Medulla oblongata (tissue), 1 donor: ENCODE measurements around the gene PTF1A.

Experiments
- DNase-seq: peaks from one replicate; pipeline ENCODE4 v3.0.0-alpha.2; 2015; ENCODE audit errors: extremely low spot score

PTF1A gene

DNA sequence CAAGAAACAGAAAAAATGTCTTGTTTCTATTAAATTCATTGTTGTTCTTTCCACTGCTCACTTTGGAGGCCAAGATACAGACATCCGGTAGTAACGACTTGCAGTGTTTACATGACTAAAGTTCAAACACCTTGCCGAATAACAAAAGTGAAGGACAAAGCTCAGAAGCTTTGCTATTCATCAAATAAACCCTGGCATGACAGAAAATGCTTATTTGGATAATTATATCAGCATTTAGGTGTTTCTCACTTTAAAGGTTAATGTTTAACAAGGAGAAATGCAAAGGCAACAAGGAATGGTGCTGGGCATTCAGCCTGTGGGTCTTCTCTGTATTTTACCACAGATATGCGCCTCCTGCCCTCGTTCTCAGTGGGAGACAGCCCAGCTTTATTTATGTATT, 5.4 kb upstream of the PTF1A start:
- DNase-seq, result no peak

DNA sequence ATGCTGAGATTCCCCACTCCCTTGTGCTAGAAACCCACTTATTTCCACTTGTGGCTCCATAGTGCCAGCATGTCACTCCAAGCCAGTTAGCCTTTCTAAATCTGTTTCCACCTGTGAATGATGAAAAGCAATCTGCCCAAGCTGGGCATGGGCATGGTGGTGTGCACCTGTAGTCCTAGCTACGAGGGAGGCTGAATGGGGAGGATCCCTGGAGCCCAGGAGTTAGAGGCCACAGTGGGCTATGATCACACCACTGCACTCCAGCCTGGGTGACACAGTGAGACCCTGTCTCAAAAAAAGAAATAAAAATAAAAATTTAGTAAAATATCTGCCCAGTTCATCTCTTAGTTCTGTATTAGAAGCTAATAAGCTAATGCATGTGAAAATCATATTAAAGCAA, 5.0 kb upstream of the PTF1A start:
- DNase-seq, result no peak

DNA sequence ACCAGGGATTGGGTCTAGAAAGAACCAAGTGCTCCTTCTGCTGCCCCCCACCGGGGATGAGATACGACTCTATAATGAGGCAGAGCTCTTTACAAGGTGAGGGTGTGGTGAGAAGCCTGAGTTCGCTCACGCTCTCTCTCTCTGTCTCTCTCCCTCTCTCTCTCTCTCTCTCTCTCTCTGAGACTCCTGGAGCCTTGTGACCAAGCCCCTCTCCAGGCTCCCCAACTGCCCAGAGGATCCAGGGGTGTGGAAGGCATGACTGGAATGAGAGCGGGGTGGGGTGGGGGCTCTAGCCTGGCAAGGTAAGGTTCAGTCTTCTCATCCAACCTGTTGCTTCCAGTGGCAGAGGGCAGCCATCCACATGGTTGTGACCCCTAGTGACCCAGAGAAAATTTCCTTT, 3.1 kb upstream of the PTF1A start:
- DNase-seq, result no peak

DNA sequence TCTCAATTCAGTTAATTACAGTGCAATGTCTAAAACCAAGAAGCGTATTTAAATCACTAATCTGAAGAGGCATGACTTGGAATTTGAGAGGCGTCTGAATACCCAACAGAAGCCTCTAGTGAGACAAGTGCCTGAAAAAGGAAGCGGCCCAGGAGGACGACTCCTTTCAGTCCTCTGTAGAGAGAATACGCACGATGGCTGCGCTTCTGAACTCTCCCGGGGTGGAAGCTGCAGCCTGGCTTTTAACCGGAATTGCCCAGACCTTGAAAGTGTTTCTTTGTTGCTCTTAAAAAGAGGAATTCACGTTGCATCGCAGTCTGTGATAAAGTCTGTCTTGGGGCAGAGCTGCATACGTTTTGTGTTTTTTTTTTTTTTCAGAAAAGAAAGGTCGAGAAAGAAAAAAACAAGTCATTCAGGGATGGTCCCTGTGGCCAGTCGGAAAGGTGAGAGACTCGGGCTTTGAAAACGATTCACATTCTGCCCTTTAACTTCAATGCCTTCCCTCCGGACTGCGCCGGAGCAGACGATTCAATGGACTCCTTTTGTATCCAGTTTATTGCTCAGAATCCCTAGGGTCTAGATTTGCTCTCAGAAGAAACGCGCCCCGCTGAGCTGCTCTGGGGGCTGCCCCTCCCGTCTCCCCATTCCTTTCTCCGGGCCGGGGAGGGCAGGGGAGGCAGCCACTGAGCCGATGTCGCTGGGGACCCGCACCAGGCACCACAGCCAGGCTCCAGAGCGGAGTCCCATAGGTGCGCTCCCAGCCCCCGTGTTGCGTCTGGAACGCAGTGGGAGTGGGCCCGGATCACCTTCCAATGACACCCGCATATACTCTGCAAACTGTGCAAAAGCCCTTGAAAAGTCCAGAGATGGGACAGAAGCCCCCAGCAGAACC, 994 bp upstream of the PTF1A start:
- no peak for DNase-seq

DNA sequence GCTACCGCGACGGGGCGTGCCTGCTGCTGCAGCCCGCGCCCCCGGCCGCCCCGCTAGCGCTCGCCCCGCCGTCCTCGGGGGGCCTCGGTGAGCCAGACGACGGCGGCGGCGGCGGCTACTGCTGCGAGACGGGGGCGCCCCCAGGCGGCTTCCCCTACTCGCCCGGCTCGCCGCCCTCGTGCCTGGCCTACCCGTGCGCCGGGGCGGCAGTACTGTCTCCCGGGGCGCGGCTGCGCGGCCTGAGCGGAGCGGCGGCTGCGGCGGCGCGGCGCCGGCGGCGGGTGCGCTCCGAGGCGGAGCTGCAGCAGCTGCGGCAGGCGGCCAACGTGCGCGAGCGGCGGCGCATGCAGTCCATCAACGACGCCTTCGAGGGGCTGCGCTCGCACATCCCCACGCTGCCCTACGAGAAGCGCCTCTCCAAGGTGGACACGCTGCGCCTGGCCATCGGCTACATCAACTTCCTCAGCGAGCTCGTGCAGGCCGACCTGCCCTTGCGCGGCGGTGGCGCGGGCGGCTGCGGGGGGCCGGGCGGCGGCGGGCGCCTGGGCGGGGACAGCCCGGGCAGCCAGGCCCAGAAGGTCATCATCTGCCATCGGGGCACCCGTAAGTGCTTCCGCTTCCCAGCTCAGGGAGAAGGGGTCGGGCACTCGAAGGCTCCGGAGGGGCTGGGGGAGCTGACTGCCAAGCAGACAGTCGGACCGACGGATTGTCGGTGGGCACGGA, 761 bp downstream of the PTF1A start:
- no peak for DNase-seq

GRCh38 chr10:23193435-23194074, 1.4 kb downstream of the PTF1A start:
- DNase-seq, result no peak

DNA sequence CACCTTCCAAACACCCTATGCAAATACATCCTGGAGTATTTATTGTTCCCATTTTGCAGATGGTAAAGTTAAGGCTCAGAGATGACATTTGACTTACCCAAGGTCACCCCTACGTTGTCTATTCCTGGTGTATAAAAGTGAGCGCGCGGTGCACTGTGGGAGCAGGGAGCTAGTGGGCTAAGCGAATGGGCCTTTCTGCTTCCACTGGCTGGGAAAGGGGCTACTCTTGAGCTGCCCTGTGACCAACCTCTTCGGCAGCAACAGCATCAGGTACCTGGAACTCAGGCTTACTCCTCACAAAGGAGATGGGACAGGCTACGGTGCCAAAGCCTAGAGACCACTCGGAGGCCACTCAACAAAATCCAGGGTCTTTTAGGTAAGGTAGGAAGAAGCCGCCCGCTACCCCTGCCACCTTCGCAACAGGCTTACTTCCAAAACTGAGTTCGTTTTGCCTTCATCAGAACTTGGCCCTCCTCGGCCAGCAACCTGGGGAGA, 2.4 kb downstream of the PTF1A start:
- DNase-seq, result no peak

DNA sequence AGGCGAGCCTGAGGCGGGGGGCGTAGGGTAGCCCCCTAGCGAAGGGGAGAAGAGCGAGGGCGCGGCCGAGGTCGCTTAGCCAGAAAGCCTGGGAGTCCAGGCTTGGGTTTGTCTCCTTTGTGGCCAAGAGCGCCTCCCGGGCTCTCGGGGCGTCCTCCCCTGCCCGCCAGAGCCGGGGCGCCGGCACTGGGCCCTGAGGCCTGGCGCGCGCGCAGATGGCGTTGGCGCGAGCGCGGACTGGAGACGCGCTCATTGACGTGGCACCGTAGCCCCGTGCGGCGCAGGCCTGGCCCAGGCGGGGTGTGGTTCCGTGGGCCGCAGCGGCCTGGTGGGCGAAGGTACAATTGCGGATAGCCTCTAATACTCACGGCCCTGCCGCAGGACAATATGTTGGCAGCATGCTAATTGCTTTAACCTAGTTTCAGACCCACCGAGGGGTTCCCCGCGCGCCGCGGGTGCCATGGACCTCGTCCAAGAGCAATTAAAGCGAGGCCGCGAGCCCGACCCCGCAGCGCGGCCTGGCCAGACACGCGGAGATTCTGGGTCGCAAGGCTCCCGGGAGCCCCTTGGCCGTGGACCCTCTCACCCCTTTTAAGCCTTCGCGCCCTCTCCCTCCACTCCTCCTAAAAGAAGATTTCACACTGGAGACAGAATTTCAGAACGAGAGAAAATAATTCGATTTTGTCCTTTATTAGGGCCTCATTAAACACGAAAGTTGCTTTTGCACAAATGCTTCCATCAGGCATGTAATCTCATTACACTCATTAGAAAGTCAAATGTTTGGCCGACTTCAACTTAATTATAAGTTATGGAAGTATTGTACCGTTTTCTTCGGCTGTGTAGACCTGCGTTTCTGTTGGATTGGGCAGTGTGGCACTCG, 3.1 kb downstream of the PTF1A start:
- no peak for DNase-seq

DNA sequence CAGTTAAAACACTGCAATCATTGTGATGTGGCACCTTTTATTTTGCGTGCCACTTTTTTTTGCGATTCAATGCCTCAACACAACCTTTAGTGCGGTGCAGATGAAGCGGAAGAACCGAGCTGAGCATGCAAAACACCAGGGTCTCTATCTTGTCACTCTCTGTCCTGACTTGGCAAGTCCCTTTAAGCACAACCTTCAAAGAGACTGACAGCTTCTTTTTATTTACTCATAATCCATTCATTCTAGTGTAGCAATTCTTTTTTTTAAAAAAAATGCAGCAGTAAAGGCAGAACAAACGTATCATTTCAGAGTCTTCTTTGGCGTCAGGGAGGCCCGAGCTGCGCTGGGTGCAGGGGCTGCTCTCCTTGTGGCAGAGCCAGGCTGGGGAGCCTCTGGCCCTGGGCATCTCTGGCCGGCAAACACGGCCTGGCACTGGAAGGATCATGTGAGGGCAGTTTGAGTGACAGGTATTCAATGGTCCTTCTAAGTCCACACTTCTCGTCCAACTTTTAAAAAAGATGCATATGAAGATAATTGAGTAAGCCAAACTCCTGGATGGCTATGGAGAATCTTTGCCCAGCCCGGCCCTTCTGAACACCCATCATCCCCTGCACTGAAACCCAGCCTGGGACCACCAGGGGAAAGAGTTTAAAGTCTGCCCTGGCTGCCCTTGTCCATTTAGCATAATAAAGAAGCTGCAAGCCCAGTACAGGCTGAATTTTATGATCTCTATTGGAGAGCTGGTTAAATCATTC, 3.9 kb downstream of the PTF1A start:
- DNase-seq, result no peak

- no peak for DNase-seq
Observed at GRCh38 chr10:23196915-23197314, 4.8 kb downstream of the PTF1A start.

- no peak for DNase-seq
Observed at GRCh38 chr10:23197416-23197861, 5.3 kb downstream of the PTF1A start.

GRCh38 chr10:23198610-23198939, 6.5 kb downstream of the PTF1A start:
- no peak for DNase-seq

DNA sequence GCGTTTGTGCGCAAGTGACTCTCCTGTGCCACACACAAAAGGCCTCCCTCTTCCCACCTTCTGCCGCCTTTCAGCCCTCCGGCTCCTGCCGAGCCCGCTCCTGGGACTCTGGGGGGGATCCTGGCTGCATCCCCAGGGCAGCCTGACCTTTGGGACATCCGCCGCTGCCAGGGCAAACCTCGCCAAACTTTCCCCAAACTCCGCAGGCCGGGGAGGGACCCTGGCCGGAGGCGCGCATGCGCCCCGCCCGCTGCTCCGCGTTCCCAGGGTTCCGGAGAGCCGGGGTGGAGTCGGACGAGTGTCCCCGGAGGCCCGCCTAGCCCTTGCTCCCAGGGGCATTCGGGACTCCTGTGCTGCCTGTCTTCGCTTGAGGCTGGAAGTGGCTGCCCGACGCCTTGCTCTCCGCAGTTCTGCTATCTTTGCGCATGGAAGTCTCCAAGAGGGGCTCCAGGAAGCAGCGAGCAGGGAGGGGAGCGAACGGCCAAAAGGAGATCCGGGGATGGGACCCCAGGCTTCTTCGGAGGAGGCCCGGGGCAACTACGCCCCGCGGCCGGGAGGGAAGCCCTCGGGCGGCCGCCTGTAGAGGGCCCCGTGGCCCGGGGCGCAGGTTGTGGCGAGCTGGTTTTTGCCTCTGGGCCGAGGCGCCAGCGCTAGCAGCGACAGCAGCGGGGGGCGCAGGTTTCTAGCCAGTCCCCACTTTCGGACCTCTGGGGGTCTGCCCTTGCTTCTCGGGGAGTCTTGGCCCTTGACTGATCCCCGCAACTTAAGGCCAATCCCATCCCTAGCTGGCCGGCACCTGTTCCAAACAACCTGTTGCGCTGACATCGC, 7.0 kb downstream of the PTF1A start:
- DNase-seq, result no peak

DNA sequence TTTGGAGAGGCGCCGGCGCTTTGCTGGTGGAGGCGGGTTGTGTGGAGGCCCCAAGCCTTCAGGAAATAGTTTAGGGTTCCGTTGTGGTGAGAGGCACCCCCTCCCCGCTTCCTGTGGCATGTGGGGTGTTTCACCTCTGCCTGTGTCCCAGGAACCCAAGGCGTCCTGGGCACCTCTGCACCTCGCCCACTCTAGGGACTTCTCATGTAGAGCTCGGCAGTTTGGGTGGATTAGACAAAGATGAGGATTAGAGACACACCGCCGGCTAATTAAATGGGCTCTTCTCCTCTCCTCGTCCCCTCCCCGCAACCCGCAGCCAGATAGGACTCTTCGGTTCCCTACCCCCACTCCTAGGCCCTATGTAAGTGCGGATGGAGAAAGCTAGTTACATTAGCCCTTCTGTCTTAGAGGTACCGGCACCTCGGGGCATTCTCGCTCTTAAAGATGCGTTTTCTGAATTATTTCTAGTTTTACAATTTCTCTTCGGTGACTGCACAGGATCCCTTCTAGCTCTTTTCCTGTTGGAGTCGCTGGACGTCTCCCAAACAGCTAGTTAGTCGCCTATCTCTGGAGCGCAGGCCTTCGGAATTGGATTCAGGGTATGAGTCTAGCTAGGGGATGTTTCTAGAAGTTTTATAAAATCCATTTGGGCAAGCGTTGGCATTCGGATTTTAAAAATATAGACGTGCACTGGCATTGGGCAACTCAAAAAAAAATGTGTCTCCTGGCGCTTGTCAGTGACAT, 7.8 kb downstream of the PTF1A start:
- no peak for DNase-seq

- DNase-seq, result no peak
Observed at GRCh38 chr10:23200586-23200985, 8.5 kb downstream of the PTF1A start.

GRCh38 chr10:23200997-23201652, 9.0 kb downstream of the PTF1A start:
- DNase-seq, result no peak

DNA sequence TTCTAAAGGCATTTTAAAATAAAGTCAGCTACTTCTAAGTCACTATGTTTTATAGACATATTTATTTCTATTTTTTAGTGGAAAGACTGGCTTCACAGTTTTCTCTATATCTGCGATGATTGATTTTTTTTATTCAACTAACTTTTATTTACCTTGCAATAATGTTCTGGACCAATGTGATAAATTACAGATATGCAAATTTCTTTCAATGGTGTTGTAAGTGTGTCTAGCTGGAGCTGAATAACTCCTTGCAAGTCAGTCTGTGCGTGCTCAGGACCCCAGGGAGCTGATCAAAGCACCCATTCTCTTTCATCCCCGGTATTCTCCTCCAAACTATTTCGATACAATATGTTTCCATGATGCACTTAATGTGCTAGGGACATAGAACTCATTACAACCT, 9.7 kb downstream of the PTF1A start:
- no peak for DNase-seq

DNA sequence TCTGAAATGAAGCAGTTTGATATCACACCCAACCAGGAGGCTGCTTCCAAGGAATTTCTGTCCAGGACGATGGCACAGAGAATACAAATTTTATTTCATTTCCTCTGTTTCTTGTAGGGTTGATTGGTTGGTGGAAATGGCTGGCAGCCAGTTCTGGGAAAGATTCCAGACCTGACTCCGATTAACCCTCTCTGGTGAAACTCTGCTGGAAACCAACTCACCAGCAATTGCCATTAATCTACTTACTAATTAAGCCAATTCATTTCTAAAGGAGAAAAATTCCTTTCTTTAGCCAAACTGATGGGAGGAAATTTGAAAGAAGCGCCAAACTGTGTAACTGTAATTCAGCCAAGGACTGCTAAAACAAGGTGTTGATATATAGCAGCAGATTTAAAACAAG, 10.7 kb downstream of the PTF1A start:
- no peak for DNase-seq
